NB4 (cell line): Measurements from ENCODE around the gene EIPR1.

Experiments used
- POLR2A ChIP-seq: IDR thresholded peaks from 2 replicates; pipeline ENCODE4 v1.6.1; 2011; ENCODE audit warnings: mild to moderate bottlenecking; ENCODE audit not compliant: insufficient read length; ENCODE audit errors: extremely low read depth
- TF ChIP-seq, protein P1 (sequence below): IDR thresholded peaks from one replicate; pipeline ENCODE4 v1.5.1; 2012; ENCODE audit warnings: low read depth, low read length

DNA sequence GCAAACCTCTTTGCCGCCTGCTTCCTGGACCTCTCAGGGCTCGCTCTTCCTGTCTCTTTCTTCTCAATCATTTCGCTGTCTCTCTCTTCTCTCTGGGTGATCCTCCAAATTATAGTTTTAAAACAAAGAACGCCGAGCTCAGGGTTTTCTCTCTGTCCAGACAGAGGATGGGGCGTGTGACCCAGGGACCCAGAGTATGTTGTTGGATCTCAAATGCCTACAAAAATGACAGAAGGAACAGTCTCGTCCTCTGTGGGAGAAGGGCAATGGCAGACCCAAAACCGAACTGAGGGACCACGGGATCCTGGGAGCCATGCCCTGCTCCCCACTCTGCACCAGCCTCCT, 88.5 kb downstream of the EIPR1 start:
- TF ChIP-seq, protein P1, sequence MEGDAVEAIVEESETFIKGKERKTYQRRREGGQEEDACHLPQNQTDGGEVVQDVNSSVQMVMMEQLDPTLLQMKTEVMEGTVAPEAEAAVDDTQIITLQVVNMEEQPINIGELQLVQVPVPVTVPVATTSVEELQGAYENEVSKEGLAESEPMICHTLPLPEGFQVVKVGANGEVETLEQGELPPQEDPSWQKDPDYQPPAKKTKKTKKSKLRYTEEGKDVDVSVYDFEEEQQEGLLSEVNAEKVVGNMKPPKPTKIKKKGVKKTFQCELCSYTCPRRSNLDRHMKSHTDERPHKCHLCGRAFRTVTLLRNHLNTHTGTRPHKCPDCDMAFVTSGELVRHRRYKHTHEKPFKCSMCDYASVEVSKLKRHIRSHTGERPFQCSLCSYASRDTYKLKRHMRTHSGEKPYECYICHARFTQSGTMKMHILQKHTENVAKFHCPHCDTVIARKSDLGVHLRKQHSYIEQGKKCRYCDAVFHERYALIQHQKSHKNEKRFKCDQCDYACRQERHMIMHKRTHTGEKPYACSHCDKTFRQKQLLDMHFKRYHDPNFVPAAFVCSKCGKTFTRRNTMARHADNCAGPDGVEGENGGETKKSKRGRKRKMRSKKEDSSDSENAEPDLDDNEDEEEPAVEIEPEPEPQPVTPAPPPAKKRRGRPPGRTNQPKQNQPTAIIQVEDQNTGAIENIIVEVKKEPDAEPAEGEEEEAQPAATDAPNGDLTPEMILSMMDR, result no peak
- TF ChIP-seq POLR2A, result no peak
